ENCODE measurements around the gene COBLL1. TPM values are rescaled to one million over a fixed set of nuclear protein-coding genes. Genes with fewer than 3 reads are reported as not detected.

Gene COBLL1
- total RNA-seq, 1 experiment from 2014 or later = 8.0 TPM

DNA sequence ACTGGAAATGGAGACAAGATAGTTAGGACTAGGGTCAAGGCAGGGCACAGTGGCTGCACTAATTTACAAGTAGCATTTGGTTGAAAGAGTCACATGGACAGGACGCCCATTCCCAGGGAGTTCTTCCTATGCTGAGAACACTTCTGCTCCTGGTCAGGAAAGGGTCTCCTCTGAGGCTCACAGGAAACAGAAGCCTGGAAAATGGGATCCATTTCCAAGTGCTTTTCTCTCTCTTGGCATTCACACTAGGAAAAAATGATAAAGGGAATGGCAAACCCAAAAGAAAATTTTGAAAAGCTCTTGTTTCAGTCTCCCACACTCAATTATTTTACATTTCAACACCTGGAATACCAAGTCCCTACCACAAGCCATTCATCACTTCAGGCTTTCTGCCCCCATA lies 88.7 kb downstream of the COBLL1 start:
- Histone ChIP-seq H3K9me2 (ENCODE audit: insufficient read depth) (no peaks in the 10 kb centered on the region), H3K4me3 (no peak overlapping the region), H3K4me2 (no peak overlapping the region), H3K9me3 (ENCODE audit: insufficient read depth, low read depth) (no peaks in the 10 kb centered on the region), H2AFZ (no peak overlapping the region), H3K36me3 (ENCODE audit: low read depth) (no peaks in the 10 kb centered on the region), H3F3A (ENCODE audit: insufficient read depth, low read depth) (no peaks in the 10 kb centered on the region), H3K79me2 (ENCODE audit: low read depth) (no peaks in the 10 kb centered on the region), H4K20me1 (ENCODE audit: insufficient read depth) (no peaks in the 10 kb centered on the region), H3K4me1 (replicated peaks; ENCODE audit: insufficient read depth) (no peaks in the 10 kb centered on the region), H3K27ac (no peak overlapping the region), H3K27me3 (ENCODE audit: insufficient read depth, low read depth) (no peaks in the 10 kb centered on the region)
- DNase-seq = no peak
- no peak for TF ChIP-seq EZH2 (IDR thresholded peaks at IDR 0.05; ENCODE audit: low read depth)
- TF ChIP-seq, protein P1, sequence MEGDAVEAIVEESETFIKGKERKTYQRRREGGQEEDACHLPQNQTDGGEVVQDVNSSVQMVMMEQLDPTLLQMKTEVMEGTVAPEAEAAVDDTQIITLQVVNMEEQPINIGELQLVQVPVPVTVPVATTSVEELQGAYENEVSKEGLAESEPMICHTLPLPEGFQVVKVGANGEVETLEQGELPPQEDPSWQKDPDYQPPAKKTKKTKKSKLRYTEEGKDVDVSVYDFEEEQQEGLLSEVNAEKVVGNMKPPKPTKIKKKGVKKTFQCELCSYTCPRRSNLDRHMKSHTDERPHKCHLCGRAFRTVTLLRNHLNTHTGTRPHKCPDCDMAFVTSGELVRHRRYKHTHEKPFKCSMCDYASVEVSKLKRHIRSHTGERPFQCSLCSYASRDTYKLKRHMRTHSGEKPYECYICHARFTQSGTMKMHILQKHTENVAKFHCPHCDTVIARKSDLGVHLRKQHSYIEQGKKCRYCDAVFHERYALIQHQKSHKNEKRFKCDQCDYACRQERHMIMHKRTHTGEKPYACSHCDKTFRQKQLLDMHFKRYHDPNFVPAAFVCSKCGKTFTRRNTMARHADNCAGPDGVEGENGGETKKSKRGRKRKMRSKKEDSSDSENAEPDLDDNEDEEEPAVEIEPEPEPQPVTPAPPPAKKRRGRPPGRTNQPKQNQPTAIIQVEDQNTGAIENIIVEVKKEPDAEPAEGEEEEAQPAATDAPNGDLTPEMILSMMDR (conservative IDR thresholded peaks at IDR 0.05) = no peak
- intact Hi-C loops (cut with micrococcal nuclease; ENCODE audit: unreplicated experiment) = no loop called here
- no TSS peak for BruUV-seq (replicated peaks)
- POLR2A ChIA-PET (ENCODE audit: unreplicated experiment) = no interaction called here
- CTCF ChIA-PET = no interaction called here

DNA sequence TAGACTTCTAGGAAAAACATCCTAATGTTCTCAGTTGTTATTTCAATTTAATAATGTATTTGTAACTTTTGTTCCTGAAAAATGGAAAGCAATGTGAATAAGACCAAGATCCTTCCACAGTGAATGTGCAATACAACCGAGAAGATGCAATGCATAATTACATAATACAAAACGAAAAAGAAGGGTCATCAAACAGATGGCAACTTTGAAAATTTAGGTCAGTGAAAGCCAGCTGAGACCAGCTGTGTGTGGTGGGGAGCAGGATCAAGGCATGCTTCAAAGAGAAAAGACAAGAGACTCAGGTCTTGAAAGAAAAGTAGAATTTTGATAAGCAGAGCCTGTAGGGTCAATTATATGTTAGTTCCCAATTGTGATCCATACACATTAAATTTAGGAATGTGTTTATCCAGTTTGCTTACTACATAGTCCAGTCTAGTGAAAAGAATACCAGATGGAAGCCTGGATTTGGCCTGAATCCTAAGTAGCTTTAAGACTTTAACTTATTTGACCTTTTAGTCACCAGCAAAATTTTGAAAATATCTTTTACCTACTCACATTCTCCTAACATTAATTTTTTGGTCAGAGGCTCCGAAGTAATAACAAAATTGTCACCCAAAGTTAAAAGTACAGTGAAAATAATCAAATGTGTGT lies 93.7 kb downstream of the COBLL1 start:
- Histone ChIP-seq H3F3A (ENCODE audit: insufficient read depth, low read depth) (no peaks in the 10 kb centered on the region), H3K9me3 (ENCODE audit: insufficient read depth, low read depth) (no peaks in the 10 kb centered on the region), H3K27me3 (ENCODE audit: insufficient read depth, low read depth) (no peaks in the 10 kb centered on the region), H3K4me2 (no peak overlapping the region), H3K27ac (no peak overlapping the region), H2AFZ (no peak overlapping the region), H3K4me3 (no peak overlapping the region), H3K9me2 (ENCODE audit: insufficient read depth) (no peaks in the 10 kb centered on the region), H4K20me1 (ENCODE audit: insufficient read depth) (no peaks in the 10 kb centered on the region), H3K79me2 (ENCODE audit: low read depth) (no peaks in the 10 kb centered on the region), H3K36me3 (ENCODE audit: low read depth) (no peaks in the 10 kb centered on the region), H3K4me1 (replicated peaks; ENCODE audit: insufficient read depth) (no peaks in the 10 kb centered on the region)
- CTCF ChIA-PET = no interaction called here
- DNase-seq = no peak
- TF ChIP-seq, protein P1 (conservative IDR thresholded peaks at IDR 0.05) = no peak
- no peak for TF ChIP-seq EZH2 (IDR thresholded peaks at IDR 0.05; ENCODE audit: low read depth)
- POLR2A ChIA-PET (ENCODE audit: unreplicated experiment) = no interaction called here
- BruUV-seq (replicated peaks) = no TSS peak
- intact Hi-C loops (cut with micrococcal nuclease; ENCODE audit: unreplicated experiment) = no loop called here

DNA sequence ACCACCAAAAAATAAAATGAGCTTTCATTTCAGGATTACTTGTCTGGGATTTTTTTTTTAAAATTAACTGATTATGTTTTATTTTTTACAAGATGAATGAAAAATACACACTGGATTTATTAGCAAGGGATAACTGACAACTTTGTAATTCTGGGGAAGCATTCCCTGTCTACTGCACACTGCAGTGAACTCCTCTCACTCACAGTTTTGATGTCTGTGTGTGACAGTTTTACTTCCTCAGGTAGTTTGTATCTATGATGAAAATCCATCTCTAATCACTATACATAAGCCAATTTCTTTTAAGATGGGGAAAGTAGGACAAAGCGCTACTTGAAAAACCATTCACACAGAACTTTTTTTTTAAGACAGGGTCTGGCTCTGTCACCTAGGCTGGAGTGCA lies 94.5 kb downstream of the COBLL1 start:
- H3K9me3 ChIP-seq (ENCODE audit: insufficient read depth, low read depth) = no peaks in the 10 kb centered on the region
- intact Hi-C loops (cut with micrococcal nuclease; ENCODE audit: unreplicated experiment) = no loop called here
- CTCF ChIA-PET = no interaction called here
- H3K27me3 ChIP-seq (ENCODE audit: insufficient read depth, low read depth) = no peaks in the 10 kb centered on the region
- no peaks in the 10 kb centered on the region for H3K36me3 ChIP-seq (ENCODE audit: low read depth)
- H3F3A ChIP-seq (ENCODE audit: insufficient read depth, low read depth) = no peaks in the 10 kb centered on the region
- no peaks in the 10 kb centered on the region for H3K4me1 ChIP-seq (replicated peaks; ENCODE audit: insufficient read depth)
- H3K27ac ChIP-seq = no peak overlapping the region
- POLR2A ChIA-PET (ENCODE audit: unreplicated experiment) = no interaction called here
- H3K9me2 ChIP-seq (ENCODE audit: insufficient read depth) = no peaks in the 10 kb centered on the region
- DNase-seq = no peak
- H3K79me2 ChIP-seq (ENCODE audit: low read depth) = no peaks in the 10 kb centered on the region
- TF ChIP-seq, protein P1 (conservative IDR thresholded peaks at IDR 0.05) = no peak
- TF ChIP-seq EZH2 (IDR thresholded peaks at IDR 0.05; ENCODE audit: low read depth) = no peak
- H4K20me1 ChIP-seq (ENCODE audit: insufficient read depth) = no peaks in the 10 kb centered on the region
- no peak overlapping the region for H3K4me2 ChIP-seq
- H2AFZ ChIP-seq = no peak overlapping the region
- no TSS peak for BruUV-seq (replicated peaks)
- H3K4me3 ChIP-seq = no peak overlapping the region
